Measurements from ENCODE around the gene YIF1B. TPM values are rescaled to one million over a fixed set of nuclear protein-coding genes. Genes with fewer than 3 reads are reported as not detected.

The YIF1B gene
- total RNA-seq, 1 donor from 2014 or later, result 93.3 TPM

DNA sequence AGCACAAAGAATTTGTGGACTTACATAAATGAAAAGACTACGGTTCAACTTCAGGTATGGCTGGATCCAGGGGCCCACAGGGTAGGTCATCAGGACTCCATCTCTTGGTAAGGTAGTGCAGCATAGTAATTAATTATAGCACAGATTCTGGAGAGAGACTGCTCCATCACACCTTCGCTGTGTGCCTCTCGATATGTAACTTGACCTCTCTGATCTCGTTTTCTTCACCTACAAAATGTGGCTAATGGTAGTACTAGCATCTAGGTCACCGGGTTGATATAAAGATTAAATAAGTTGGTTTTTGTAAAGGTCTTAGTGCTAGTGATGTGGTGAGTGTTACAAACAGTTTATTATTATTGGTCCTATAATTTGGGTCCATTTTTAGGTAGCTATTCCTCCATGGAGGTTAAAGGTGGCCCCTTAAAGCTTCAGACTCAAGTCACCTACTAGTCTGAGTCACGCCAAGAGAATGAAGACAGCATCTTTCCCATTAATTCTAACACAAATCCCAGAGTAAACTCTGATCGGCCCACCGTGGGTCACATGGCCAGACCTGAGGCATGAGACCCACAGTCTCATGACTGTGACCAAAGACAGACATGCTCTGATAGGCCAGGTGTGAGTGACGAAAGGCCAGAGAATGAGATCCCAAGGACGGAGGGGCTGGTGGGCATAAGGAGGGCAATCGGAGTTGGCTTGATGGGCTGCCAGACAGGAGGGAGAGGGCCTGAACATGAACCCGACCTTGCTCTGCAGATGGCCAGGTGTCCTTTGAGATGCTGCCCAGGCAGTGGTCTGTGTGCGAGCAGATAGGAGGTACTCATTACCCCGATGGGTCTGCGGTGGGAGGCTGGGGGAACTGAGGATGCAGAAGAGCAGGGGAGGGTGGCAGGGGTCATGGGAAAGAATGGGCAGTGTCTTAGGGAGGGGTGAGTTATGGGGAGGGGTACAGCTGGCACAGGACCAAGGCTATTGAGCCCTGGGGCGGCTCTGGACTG is 40.3 kb upstream of the YIF1B start:
- H3K4me3 Mint-ChIP-seq (ENCODE audit: unreplicated experiment), result no peak overlapping the region
- no peak for TF ChIP-seq CTCF (IDR thresholded peaks at IDR 0.05)
- no peaks in the 10 kb centered on the region for H3K9me3 Mint-ChIP-seq (ENCODE audit: low read depth)
- no peak overlapping the region for H3K27ac Mint-ChIP-seq (ENCODE audit: unreplicated experiment)
- no peak for DNase-seq (ENCODE audit: low spot score)
- H3K27me3 Mint-ChIP-seq (ENCODE audit: low read depth), result peaks cover 41% of the 10 kb centered on the region
- no peaks in the 10 kb centered on the region for H3K36me3 Mint-ChIP-seq (ENCODE audit: low read depth)
- H3K4me1 Mint-ChIP-seq (ENCODE audit: low read depth), result peaks cover 4% of the 10 kb centered on the region

- TF ChIP-seq CTCF (IDR thresholded peaks at IDR 0.05), result no peak
- Mint-ChIP-seq H3K36me3 (ENCODE audit: low read depth) (no peaks in the 10 kb centered on the region), H3K4me1 (ENCODE audit: low read depth) (no peaks in the 10 kb centered on the region), H3K27ac (ENCODE audit: unreplicated experiment) (no peak overlapping the region), H3K4me3 (ENCODE audit: unreplicated experiment) (no peak overlapping the region), H3K9me3 (ENCODE audit: low read depth) (no peaks in the 10 kb centered on the region), H3K27me3 (ENCODE audit: low read depth) (peaks cover 23% of the 10 kb centered on the region)
- no peak for DNase-seq (ENCODE audit: low spot score)
Measured at GRCh38 chr19:38352611-38353010, 36.9 kb upstream of the YIF1B start.

DNA sequence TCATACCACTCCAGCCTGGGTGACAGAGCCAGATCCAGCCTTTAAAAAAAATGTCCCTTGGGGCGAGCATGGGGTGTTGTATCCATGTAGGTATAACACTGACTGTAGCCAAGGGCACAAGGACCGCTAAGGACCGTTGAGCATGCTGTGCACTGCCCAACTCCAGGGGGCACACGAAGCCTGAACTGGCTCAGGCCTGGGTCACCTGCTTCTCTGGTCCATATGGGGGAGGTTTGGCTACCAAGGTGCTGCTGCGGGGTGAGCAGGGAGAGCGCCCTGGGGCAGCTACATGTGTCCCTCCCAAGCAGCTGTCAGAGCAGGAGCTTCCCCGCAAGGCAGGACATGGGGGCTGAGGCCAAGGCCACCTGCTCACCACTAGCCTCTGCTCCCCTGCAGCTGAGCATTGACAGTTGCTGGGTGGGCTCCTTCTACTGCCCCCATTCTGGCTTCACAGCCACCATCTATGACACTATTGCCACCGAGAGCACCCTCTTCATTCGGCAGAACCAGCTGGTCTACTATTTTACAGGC is 36.2 kb upstream of the YIF1B start:
- Mint-ChIP-seq H3K4me3 (ENCODE audit: unreplicated experiment) (no peak overlapping the region), H3K27me3 (ENCODE audit: low read depth) (peaks cover 23% of the 10 kb centered on the region), H3K4me1 (ENCODE audit: low read depth) (no peaks in the 10 kb centered on the region), H3K9me3 (ENCODE audit: low read depth) (no peaks in the 10 kb centered on the region), H3K27ac (ENCODE audit: unreplicated experiment) (no peak overlapping the region), H3K36me3 (ENCODE audit: low read depth) (no peaks in the 10 kb centered on the region)
- DNase-seq (ENCODE audit: low spot score), result no peak
- TF ChIP-seq CTCF (IDR thresholded peaks at IDR 0.05), result no peak

- H3K27me3 Mint-ChIP-seq (ENCODE audit: low read depth), result peaks cover 12% of the 10 kb centered on the region
- DNase-seq (ENCODE audit: low spot score), result no peak
- no peaks in the 10 kb centered on the region for H3K4me1 Mint-ChIP-seq (ENCODE audit: low read depth)
- no peaks in the 10 kb centered on the region for H3K9me3 Mint-ChIP-seq (ENCODE audit: low read depth)
- no peaks in the 10 kb centered on the region for H3K36me3 Mint-ChIP-seq (ENCODE audit: low read depth)
- H3K27ac Mint-ChIP-seq (ENCODE audit: unreplicated experiment), result no peak overlapping the region
- no peak overlapping the region for H3K4me3 Mint-ChIP-seq (ENCODE audit: unreplicated experiment)
- no peak for TF ChIP-seq CTCF (IDR thresholded peaks at IDR 0.05)
Measured at GRCh38 chr19:38350883-38351282, 35.1 kb upstream of the YIF1B start.

DNA sequence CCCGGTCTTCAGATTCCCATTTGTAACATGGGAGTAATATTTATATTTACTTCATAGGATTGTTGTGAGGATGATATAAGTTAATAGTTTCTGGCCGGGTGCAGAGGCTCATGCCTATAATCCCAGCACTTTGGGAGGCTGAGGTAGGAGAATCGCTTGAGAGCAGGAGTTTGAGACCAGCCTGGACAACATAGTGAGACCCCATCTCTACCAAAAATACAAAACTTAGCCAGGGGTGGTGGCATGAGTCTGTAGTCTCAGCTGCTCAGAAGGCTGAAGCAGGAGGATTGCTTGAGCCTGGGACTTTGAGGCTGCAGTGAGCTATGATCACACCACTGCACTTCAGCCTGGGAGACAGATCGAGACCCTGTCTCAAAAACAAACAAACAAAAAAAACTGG is 31.1 kb upstream of the YIF1B start:
- Mint-ChIP-seq H3K4me1 (ENCODE audit: low read depth) (no peaks in the 10 kb centered on the region), H3K27me3 (ENCODE audit: low read depth) (peaks cover 2% of the 10 kb centered on the region), H3K9me3 (ENCODE audit: low read depth) (no peaks in the 10 kb centered on the region), H3K27ac (ENCODE audit: unreplicated experiment) (no peak overlapping the region), H3K36me3 (ENCODE audit: low read depth) (peaks cover 4% of the 10 kb centered on the region), H3K4me3 (ENCODE audit: unreplicated experiment) (no peak overlapping the region)
- DNase-seq (ENCODE audit: low spot score), result no peak
- no peak for TF ChIP-seq CTCF (IDR thresholded peaks at IDR 0.05)
